ENCODE measurements around the gene OR2L8. TPM values are rescaled to one million over a fixed set of nuclear protein-coding genes. Genes with fewer than 3 reads are reported as not detected.

Gene OR2L8, protein sequence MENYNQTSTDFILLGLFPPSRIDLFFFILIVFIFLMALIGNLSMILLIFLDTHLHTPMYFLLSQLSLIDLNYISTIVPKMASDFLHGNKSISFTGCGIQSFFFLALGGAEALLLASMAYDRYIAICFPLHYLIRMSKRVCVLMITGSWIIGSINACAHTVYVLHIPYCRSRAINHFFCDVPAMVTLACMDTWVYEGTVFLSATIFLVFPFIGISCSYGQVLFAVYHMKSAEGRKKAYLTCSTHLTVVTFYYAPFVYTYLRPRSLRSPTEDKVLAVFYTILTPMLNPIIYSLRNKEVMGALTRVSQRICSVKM
- total RNA-seq = not detected in 2 replicates

DNA sequence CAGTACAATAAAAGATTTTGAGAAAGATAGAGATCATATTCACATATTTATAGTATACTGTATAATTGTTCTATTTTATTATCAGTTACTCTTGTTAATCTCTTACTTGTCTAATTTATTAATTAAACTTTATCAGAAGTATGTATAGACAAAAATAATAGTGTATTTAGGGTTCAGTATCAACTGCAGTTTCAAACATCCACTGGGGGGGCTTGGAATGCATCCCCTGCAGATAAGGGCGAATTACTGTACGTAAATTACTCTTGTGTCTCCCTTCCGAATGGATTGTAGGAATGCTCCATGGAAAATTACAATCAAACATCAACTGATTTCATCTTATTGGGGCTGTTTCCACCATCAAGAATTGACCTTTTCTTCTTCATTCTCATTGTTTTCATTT is at the start of gene OR2L8:
OR2L8 (plus strand) TSS at position 301 of the 400 bp plus-strand sequence; CDS start at position 301, 0 bp downstream.
- DNase-seq (ENCODE audit: low read depth, low spot score) = no peak

DNA sequence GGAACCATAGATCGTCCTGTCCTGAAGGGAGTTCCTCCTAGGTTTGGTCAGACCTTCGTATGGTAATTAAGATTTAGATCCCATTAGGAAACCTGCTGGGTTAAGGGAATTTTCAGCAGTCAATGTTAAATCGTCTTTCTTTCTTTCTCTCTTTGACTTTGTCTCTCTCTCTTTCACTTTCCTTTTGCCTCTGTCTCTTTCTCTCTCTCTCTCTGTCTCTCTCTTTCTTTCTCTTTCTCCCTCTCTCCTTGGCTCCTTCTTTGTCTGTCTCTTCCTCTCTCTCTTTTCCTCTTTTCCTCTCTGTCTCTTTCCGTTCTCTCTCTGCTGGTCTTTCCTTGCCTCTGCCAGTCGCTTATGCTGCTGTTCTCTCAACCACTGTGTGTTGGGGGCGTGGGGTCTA is 44.5 kb upstream of the OR2L8 start:
- no peak for DNase-seq (ENCODE audit: low read depth, low spot score)

GRCh38 chr1:247905181-247905580 is 43.5 kb upstream of the OR2L8 start:
- no peak for DNase-seq (ENCODE audit: low read depth, low spot score)

- no peak for DNase-seq (ENCODE audit: low read depth, low spot score)
Measured at GRCh38 chr1:247905910-247906503, 42.7 kb upstream of the OR2L8 start.

GRCh38 chr1:247906504-247907047 is 42.1 kb upstream of the OR2L8 start:
- DNase-seq (ENCODE audit: low read depth, low spot score) = peak; percentile 22

- DNase-seq (ENCODE audit: low read depth, low spot score) = no peak
Measured at GRCh38 chr1:247908766-247909165, 39.9 kb upstream of the OR2L8 start.

- DNase-seq (ENCODE audit: low read depth, low spot score) = no peak
Measured at GRCh38 chr1:247913786-247914185, 34.9 kb upstream of the OR2L8 start.

GRCh38 chr1:247914941-247915662 is 33.6 kb upstream of the OR2L8 start:
- DNase-seq (ENCODE audit: low read depth, low spot score) = no peak

- DNase-seq (ENCODE audit: low read depth, low spot score) = no peak
Measured at GRCh38 chr1:247919952-247920351, 28.7 kb upstream of the OR2L8 start, which contains the start of gene OR2T8. OR2T8 (plus strand) TSS chr1:247920252; CDS start chr1:247921018, 766 bp downstream.

- no peak for DNase-seq (ENCODE audit: low read depth, low spot score)
Measured at GRCh38 chr1:247923941-247924340, 24.7 kb upstream of the OR2L8 start.

DNA sequence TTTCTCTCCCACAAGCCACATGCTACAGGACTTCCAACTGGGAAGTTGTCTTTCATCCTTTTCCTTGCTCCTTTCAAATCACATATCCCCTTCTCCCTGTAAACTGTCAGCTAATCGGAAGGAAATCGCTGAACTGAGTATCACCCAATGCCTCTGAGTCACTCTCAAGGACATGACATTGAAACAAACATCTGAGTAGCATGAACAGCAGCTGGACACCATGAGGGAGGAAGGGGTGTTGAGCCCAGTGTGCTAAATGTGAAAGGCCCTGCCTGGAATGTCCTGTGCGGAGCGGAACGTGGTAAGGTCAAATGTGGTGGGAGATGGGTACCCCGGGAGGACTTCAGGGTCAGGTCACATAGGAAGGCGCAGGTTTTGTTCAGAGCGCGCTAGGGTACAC is 23.8 kb upstream of the OR2L8 start, which contains the start of gene OR2AJ1:
OR2AJ1 (plus strand) TSS at position 22 of the 400 bp plus-strand sequence. CDS start 8,880 bp downstream, outside the sequence.
- no peak for DNase-seq (ENCODE audit: low read depth, low spot score)

DNA sequence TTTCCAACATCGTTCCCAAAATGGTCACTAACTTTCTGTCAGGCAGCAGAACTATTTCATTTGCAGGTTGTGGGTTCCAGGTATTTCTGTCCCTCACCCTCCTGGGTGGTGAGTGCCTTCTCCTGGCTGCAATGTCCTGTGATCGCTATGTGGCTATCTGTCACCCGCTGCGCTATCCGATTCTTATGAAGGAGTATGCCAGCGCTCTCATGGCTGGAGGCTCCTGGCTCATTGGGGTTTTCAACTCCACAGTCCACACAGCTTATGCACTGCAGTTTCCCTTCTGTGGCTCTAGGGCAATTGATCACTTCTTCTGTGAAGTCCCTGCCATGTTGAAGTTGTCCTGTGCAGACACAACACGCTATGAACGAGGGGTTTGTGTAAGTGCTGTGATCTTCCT is 14.7 kb upstream of the OR2L8 start:
- no peak for DNase-seq (ENCODE audit: low read depth, low spot score)

GRCh38 chr1:247935781-247936180 is 12.9 kb upstream of the OR2L8 start:
- DNase-seq (ENCODE audit: low read depth, low spot score) = no peak

- DNase-seq (ENCODE audit: low read depth, low spot score) = no peak
Measured at GRCh38 chr1:247936415-247936814, 12.2 kb upstream of the OR2L8 start.

DNA sequence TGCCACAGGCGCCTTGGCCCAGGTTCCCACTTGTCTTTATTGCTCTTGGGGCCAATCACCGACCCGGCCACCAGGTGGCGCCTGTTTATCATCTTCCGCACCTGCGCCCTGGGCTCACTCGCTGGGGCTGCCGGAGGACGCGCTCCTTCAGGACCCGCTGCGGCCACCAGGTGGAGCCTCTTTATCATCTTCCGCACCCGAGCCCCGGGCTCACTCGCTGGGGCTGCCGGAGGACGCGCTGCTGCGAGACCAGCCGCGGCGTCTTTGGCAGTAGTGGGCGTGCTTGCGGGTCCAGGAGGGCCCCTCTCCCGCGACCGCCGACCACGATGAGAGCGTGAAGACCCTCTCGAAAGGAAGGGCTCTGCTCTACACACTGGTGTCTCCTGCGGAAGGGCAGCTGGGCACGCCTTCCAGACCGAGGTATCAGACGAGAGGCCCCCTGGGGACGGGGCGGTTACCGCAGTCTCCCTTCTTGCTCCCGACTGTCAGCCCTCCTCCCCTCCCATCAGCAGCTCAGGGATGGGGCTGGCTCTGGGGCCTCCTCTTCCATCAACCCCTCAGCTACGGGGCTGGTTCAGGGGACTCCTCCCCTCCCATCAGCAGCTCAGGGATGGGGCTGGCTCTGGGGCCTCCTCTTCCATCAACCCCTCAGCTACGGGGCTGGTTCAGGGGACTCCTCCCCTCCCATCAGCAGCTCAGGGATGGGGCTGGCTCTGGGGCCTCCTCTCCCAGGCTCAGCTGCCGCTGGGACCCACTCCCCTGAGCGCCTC is 11.5 kb upstream of the OR2L8 start:
- DNase-seq (ENCODE audit: low read depth, low spot score) = peak; percentile 30

GRCh38 chr1:247942624-247943023 is 6.0 kb upstream of the OR2L8 start:
- DNase-seq (ENCODE audit: low read depth, low spot score) = no peak

- no peak for DNase-seq (ENCODE audit: low read depth, low spot score)
Measured at GRCh38 chr1:247953408-247953807, 4.8 kb downstream of the OR2L8 start.

DNA sequence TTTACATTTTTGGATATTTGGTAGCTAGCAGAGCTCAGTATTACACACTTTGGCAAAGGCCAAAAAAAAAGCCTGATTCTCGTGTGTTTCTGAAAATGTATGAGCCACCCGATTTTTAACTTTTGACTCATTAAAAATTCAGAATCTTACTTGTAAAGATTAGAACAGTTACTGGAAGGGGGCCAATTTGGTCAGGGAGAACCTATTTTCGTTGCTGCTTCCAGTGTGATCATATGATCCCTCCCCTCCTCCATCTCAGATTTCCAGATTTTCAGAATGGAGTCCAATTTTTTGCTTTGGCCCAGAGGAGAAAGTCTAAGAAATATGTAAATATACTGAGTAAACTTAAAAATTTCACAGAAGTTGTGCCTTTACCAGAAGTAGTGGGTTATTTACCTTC is 13.1 kb downstream of the OR2L8 start:
- DNase-seq (ENCODE audit: low read depth, low spot score) = no peak

GRCh38 chr1:247962911-247963588 is 14.4 kb downstream of the OR2L8 start:
- DNase-seq (ENCODE audit: low read depth, low spot score) = no peak

DNA sequence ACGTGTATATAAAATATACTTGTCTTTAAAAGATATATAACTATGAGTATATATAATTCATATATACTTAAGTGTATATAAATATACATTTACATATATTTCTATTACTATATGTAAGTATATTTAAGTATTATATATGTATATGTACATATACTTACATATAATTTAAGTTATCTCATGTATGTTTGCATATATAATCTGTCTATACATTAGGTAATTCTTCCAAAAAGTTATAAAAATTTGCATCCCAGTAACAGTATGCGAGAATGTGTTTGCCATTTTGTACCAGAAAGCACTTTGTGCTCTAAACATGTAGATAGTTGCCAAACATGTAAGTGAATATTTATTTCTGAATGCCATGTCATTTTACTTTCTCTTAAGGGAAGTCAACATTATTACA is 16.3 kb downstream of the OR2L8 start, which contains the start of gene OR2AK2:
OR2AK2 (plus strand) TSS at position 301 of the 400 bp plus-strand sequence. CDS start 144 bp downstream, outside the sequence.
- no peak for DNase-seq (ENCODE audit: low read depth, low spot score)
